K562 (cell line): ENCODE data around the gene TAL1. TPM values are rescaled to one million over a fixed set of nuclear protein-coding genes. Genes with fewer than 3 reads are reported as not detected.

Experiments used
- ARHGAP35 ChIP-seq: fragments of 450-650 bp; IDR thresholded peaks from 2 replicates; pipeline ENCODE4 v1.6.1; 2018; ENCODE audit not compliant: partially characterized antibody
- CEBPB ChIP-seq: fragments of 450-650 bp; IDR thresholded peaks from 2 replicates; pipeline ENCODE4 v1.6.1; 2016; ENCODE audit warnings: missing genetic modification characterization, missing compliant biosample characterization
- ERF ChIP-seq: fragments of 450-650 bp; formaldehyde crosslinking; IDR thresholded peaks from 2 replicates; pipeline ENCODE4 v1.4.0; 2020; ENCODE audit warnings: mild to moderate bottlenecking, mixed read lengths
- FOXK2 ChIP-seq, 2 experiments: fragments of 450-650 bp; IDR thresholded peaks in 1 of 2; conservative IDR thresholded peaks in 1 of 2; 2 replicates each; pipeline ENCODE4 v1.6.1; 2016; ENCODE audit warnings: low read depth in 2 of 2, mild to moderate bottlenecking in 1 of 2
- GATA2 ChIP-seq: sonication (generic); formaldehyde crosslinking; IDR thresholded peaks from 2 replicates; pipeline ENCODE4 v1.4.0; 2020; ENCODE audit warnings: mild to moderate bottlenecking, missing genetic modification reagents
- NBN ChIP-seq: fragments of 450-650 bp; IDR thresholded peaks from 2 replicates; pipeline ENCODE4 v1.6.1; 2016; ENCODE audit warnings: low read depth, mild to moderate bottlenecking
- PHF21A ChIP-seq: fragments of 450-650 bp; IDR thresholded peaks from 2 replicates; pipeline ENCODE4 v1.6.1; 2017; ENCODE audit warnings: low read depth, borderline replicate concordance
- POLR2A ChIP-seq: fragments of 450-650 bp; conservative IDR thresholded peaks from 2 replicates; pipeline ENCODE4 v1.6.1; 2016
- RBBP5 ChIP-seq: fragments of 200-600 bp; sonication (generic); IDR thresholded peaks from 2 replicates; pipeline ENCODE4 v1.6.1; 2012; ENCODE audit warnings: borderline replicate concordance, mild to moderate bottlenecking, low read length, control low read depth, inconsistent platforms; ENCODE audit not compliant: insufficient read depth, poor library complexity, severe bottlenecking
- SPI1 ChIP-seq: IDR thresholded peaks from 2 replicates; pipeline ENCODE4 v1.6.1; 2011; ENCODE audit warnings: low read depth, low read length, control low read depth, borderline replicate concordance
- ZC3H8 ChIP-seq: fragments of 450-650 bp; IDR thresholded peaks from 2 replicates; pipeline ENCODE4 v1.6.1; 2017
- ZNF174 ChIP-seq: fragments of 250-450 bp; sonication (Bioruptor Pico); IDR thresholded peaks from 2 replicates; pipeline ENCODE4 v1.4.0; 2020; ENCODE audit warnings: mild to moderate bottlenecking
- ZNF197 ChIP-seq: fragments of 200-800 bp; sonication (Bioruptor generic); IDR thresholded peaks from 2 replicates; pipeline ENCODE4 v1.6.1; 2016; ENCODE audit warnings: low read depth, missing genetic modification characterization, missing compliant biosample characterization
- ZNF707 ChIP-seq: fragments of 250-450 bp; sonication (Bioruptor Pico); conservative IDR thresholded peaks from 2 replicates; pipeline ENCODE4 v1.8.0; 2022; ENCODE audit warnings: inconsistent platforms, mild to moderate bottlenecking, moderate library complexity
- ZNF785 ChIP-seq: fragments of 250-450 bp; sonication (Bioruptor Pico); IDR thresholded peaks from 2 replicates; pipeline ENCODE4 v1.4.0; 2020; ENCODE audit warnings: mild to moderate bottlenecking
- ZZZ3 ChIP-seq: fragments of 450-650 bp; IDR thresholded peaks from 2 replicates; pipeline ENCODE4 v1.6.1; 2016; ENCODE audit warnings: antibody characterized with exemption, mild to moderate bottlenecking, moderate library complexity
- polyA plus RNA-seq, 8 experiments: library from polyadenylated mRNA; depleted of rRNA in 4 of 8; stranded (reverse) in 5 of 8; unstranded in 3 of 8; fragments of >200 nt; fragmentation: Nextera tagmentation in 2 of 8; fragmentation: Illumina TruSeq in 1 of 8; extraction: Ambion mirVana in 2 of 8; extraction: Trizol in 1 of 8; gene quantifications; 2 replicates each; pipeline versions ENCODE4 v1.2.1 to v1.2.3, GENCODE V29; 2011 to 2014; ENCODE audit warnings: inconsistent platforms in 1 of 8, missing spikeins in 1 of 8
- total RNA-seq, 7 experiments: library from RNA; depleted of rRNA in 6 of 7; stranded (reverse); fragments of >200 nt in 6 of 7; fragmentation: Illumina TruSeq in 2 of 7; extraction: Trizol in 2 of 7; gene quantifications; 2 replicates each; pipeline versions ENCODE4 v1.2.1 to v1.2.3, GENCODE V29; 2011 to 2021; ENCODE audit warnings: low replicate concordance in 1 of 7
- TF ChIP-seq, protein P1 (sequence below): sonication (generic); formaldehyde crosslinking; IDR thresholded peaks from 2 replicates; pipeline ENCODE4 v1.8.0; 2022; ENCODE audit warnings: mild to moderate bottlenecking, low read depth, missing genetic modification reagents
- TF ChIP-seq, protein P2 (sequence below): sonication (generic); formaldehyde crosslinking; IDR thresholded peaks from 2 replicates; pipeline ENCODE4 v1.8.1; 2023; ENCODE audit warnings: mild to moderate bottlenecking, missing genetic modification reagents
- TF ChIP-seq, protein P3 (sequence below): fragments of 450-650 bp; IDR thresholded peaks from 2 replicates; pipeline ENCODE4 v1.6.1; 2016; ENCODE audit warnings: missing biosample characterization, missing genetic modification characterization
- TF ChIP-seq, protein P4 (sequence below): sonication (generic); formaldehyde crosslinking; IDR thresholded peaks from 2 replicates; pipeline ENCODE4 v1.8.0; 2023; ENCODE audit warnings: mild to moderate bottlenecking, missing genetic modification reagents
- TF ChIP-seq, protein P5 (sequence below): fragments of 450-650 bp; IDR thresholded peaks from 2 replicates; pipeline ENCODE4 v1.6.1; 2017; ENCODE audit warnings: antibody characterized with exemption, mild to moderate bottlenecking

TAL1 gene
- total and polyA plus RNA-seq, 9 of the 15 experiments (the other 6 are each of a cell fraction or from before 2014, with no cell fraction given) = 18.5 to 106 (median 59.7) TPM

DNA sequence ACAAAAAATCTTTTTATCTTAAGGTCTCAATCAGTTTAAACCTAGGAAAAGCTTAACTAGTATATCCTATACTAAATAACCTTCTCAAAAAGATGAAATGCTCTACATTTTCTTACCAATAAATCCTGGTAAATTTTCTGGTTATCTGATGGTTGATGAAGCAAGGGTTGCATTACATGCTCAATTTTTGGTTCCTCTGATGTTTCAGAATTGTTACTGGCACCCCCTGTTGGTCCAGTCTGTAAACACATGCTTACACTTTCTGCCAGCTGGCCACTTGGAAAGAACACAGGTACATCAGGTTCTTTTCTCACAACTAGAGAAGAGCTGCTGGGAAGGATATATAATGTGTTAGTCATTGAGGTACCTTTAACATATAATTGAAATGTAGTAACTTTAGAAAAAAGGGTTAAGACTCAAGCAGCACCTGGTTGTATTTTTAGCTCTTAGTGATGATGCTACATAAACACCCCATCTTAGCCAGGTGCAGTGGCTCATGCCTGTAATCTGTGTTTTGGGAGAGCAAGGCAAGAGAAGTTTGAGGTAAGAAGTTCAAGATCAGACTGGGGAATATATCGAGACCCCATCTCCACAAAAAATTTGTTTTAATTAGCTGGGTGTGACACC, 30.9 kb upstream of the TAL1 start (continued):
- TF ChIP-seq, protein P1, sequence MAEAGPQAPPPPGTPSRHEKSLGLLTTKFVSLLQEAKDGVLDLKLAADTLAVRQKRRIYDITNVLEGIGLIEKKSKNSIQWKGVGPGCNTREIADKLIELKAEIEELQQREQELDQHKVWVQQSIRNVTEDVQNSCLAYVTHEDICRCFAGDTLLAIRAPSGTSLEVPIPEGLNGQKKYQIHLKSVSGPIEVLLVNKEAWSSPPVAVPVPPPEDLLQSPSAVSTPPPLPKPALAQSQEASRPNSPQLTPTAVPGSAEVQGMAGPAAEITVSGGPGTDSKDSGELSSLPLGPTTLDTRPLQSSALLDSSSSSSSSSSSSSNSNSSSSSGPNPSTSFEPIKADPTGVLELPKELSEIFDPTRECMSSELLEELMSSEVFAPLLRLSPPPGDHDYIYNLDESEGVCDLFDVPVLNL (CRISPR knock-in tag) = no peak
- no peak for TF ChIP-seq ZNF707
- no peak for TF ChIP-seq ZNF785
- no peak for TF ChIP-seq PHF21A
- no peak for TF ChIP-seq ARHGAP35
- no peak for TF ChIP-seq RBBP5
- TF ChIP-seq CEBPB (tag) = peak; percentile 92
- peak; percentile 55 to 70; a peak in 2 of 4 replicates for TF ChIP-seq FOXK2 (conservative IDR thresholded peaks at IDR 0.05 in 1 of 2, IDR thresholded peaks at IDR 0.05 in 1 of 2; ENCODE audit: low read depth in 2 of 2)
- TF ChIP-seq ZC3H8 = no peak
- TF ChIP-seq, protein P2, sequence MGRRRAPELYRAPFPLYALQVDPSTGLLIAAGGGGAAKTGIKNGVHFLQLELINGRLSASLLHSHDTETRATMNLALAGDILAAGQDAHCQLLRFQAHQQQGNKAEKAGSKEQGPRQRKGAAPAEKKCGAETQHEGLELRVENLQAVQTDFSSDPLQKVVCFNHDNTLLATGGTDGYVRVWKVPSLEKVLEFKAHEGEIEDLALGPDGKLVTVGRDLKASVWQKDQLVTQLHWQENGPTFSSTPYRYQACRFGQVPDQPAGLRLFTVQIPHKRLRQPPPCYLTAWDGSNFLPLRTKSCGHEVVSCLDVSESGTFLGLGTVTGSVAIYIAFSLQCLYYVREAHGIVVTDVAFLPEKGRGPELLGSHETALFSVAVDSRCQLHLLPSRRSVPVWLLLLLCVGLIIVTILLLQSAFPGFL (CRISPR knock-in tag) = no peak
- TF ChIP-seq ZNF197 (CRISPR knock-in tag) = no peak
- TF ChIP-seq, protein P3, sequence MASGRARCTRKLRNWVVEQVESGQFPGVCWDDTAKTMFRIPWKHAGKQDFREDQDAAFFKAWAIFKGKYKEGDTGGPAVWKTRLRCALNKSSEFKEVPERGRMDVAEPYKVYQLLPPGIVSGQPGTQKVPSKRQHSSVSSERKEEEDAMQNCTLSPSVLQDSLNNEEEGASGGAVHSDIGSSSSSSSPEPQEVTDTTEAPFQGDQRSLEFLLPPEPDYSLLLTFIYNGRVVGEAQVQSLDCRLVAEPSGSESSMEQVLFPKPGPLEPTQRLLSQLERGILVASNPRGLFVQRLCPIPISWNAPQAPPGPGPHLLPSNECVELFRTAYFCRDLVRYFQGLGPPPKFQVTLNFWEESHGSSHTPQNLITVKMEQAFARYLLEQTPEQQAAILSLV (tag) = 0 out of 2 replicates have a peak, but pooled peaks have one; percentile 38
- no peak for TF ChIP-seq ERF (CRISPR knock-in tag)
- TF ChIP-seq NBN = no peak
- TF ChIP-seq, protein P4, sequence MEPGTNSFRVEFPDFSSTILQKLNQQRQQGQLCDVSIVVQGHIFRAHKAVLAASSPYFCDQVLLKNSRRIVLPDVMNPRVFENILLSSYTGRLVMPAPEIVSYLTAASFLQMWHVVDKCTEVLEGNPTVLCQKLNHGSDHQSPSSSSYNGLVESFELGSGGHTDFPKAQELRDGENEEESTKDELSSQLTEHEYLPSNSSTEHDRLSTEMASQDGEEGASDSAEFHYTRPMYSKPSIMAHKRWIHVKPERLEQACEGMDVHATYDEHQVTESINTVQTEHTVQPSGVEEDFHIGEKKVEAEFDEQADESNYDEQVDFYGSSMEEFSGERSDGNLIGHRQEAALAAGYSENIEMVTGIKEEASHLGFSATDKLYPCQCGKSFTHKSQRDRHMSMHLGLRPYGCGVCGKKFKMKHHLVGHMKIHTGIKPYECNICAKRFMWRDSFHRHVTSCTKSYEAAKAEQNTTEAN (CRISPR knock-in tag) = no peak
- TF ChIP-seq POLR2A = no peak
- no peak for TF ChIP-seq ZNF174 (CRISPR knock-in tag)
- TF ChIP-seq ZZZ3 = peak; percentile 30; the same call in 1 of the 2 replicates
- TF ChIP-seq, protein P5, sequence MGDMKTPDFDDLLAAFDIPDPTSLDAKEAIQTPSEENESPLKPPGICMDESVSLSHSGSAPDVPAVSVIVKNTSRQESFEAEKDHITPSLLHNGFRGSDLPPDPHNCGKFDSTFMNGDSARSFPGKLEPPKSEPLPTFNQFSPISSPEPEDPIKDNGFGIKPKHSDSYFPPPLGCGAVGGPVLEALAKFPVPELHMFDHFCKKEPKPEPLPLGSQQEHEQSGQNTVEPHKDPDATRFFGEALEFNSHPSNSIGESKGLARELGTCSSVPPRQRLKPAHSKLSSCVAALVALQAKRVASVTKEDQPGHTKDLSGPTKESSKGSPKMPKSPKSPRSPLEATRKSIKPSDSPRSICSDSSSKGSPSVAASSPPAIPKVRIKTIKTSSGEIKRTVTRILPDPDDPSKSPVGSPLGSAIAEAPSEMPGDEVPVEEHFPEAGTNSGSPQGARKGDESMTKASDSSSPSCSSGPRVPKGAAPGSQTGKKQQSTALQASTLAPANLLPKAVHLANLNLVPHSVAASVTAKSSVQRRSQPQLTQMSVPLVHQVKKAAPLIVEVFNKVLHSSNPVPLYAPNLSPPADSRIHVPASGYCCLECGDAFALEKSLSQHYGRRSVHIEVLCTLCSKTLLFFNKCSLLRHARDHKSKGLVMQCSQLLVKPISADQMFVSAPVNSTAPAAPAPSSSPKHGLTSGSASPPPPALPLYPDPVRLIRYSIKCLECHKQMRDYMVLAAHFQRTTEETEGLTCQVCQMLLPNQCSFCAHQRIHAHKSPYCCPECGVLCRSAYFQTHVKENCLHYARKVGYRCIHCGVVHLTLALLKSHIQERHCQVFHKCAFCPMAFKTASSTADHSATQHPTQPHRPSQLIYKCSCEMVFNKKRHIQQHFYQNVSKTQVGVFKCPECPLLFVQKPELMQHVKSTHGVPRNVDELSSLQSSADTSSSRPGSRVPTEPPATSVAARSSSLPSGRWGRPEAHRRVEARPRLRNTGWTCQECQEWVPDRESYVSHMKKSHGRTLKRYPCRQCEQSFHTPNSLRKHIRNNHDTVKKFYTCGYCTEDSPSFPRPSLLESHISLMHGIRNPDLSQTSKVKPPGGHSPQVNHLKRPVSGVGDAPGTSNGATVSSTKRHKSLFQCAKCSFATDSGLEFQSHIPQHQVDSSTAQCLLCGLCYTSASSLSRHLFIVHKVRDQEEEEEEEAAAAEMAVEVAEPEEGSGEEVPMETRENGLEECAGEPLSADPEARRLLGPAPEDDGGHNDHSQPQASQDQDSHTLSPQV = peak; percentile 68; the same call in 1 of the 2 replicates
- no peak for TF ChIP-seq GATA2
- TF ChIP-seq SPI1 = no peak
